ENCODE results near the gene PLSCR3.

PLSCR3 gene

GRCh38 chr17:7394452-7395191 is at the start of gene PLSCR3:
Gene PLSCR3, minus strand, starts transcription at chr17:7394525. Its CDS starts 415 bp downstream, at chr17:7394110.
- peak; percentile 93 for DNase-seq

DNA sequence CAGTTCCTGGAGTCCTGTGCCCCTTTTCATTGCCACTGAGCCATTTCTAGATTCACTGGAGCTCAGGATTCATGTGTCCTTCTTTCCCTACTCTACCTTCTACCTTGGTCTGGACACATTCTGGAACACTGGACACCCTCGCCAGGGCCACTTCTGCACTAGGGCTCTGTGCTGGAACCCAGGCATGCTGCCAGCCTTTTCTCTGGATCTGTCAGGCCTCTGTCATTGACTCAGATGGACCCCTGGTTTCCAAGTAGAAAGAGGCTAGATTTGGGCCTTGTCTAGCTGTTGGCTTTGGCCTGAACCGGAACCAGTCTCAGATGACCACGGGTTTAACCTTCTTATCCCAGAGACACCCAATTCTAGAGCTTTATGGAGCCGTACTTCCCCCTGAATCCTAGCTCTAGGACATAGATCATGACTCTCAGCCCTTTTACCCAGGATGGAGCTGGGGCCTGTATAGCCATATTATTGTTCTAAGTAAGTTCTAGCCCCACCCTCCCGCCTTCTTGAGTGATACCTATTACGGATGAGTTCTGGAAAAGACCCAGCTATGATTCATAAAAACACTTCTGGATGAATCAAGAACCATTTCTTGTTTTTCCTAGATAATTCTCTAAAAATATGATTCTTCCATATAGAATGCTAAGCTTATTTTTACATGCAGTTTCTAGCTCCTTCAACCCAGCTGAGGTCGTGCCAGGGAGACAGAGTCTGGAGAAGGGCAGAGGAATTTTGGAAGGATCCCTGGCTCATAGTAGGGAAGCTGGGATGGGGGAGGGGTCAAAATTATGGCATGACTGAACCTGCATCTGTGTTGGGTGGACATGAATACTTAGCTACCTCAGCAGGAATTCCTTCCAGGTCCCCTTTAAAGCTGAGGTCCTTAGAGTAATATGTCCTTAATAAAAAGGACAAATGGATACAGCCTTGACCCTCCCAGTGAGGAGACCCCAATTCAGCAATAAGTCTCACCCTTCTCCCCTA is 49.5 kb upstream of the PLSCR3 start:
- DNase-seq: no peak

GRCh38 chr17:7442142-7442541 is 47.8 kb upstream of the PLSCR3 start:
- DNase-seq: no peak

DNA sequence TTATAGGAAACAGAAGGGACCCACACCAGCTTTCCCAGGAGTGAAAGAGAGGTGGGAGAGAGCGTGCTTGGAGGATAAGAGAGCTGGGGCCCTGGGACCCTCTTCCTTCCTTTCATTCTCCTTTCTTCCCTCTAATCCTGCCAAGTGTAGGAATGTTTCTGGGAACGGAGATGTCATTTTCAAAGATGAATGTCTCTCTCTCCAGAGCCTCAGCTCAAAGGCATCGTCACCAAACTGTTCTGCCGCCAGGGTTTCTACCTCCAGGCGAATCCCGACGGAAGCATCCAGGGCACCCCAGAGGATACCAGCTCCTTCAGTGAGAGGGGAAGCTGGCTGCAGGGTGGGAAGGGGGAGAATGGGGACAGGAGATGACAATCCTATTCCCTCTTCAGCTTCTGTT is 46.9 kb upstream of the PLSCR3 start:
- DNase-seq: no peak

DNA sequence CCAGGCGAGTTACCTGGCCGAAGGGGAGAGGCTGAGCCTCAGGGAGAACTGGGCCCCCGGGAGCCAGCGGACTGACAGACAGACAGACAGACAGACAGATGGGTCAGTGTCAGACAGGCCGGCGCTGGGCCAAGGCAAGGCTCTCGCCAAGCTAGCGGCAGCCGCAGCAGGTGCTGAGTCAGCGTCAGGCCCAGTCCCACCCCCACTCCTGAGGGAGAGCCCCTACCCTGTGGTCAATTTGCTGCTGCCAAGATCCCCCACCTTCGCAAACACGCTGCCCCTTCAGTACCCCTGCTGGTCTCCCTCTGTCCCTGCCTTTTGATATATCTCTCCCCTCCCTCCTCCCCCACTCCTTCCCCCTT is 46.5 kb upstream of the PLSCR3 start:
- DNase-seq: no peak

- DNase-seq: peak; percentile 93
These were observed 45.9 kb upstream of the PLSCR3 start for GRCh38 chr17:7440113-7440833.

- DNase-seq: peak; percentile 35
These were observed 45.3 kb upstream of the PLSCR3 start, which contains the start of gene FGF11 for GRCh38 chr17:7439462-7440112. Gene FGF11, plus strand, starts transcription at chr17:7439512. Its CDS starts 109 bp downstream, at chr17:7439621.

GRCh38 chr17:7438656-7439460 is 44.5 kb upstream of the PLSCR3 start:
- no peak for DNase-seq

DNA sequence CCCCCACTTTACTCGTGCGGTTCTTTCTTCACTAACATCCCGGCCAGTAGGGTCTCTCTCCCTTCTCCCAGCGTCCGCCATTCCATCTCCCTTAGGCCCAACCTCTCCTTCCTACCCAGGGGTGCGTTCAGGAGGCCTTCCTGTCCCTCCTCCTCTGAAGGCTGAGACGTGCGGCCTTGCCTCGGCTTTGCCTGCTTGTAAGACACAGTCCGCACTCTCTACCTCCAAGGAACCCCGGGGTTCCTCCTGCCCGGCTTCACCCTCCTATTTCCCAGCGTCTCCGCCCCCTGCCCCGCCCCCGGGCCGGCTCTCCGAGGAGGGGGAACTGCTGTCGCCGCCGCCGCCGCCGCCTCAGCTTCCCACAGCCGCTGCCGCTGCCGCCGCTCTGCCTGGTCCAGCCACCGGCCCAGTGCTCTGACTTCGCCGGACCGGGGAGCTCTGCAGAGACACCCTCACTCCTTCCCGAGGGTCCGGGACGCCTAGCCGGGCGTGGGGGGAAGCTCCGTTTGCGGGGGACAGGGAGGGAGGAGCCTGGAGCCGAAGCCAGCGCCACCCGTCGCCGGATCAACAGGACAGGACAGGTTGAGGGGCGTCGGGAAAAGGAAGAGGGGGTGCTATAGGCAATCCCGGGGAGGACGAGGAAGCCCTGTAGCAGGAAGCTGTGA is 43.8 kb upstream of the PLSCR3 start:
- peak; percentile 79 for DNase-seq

- DNase-seq: no peak
These were observed 43.1 kb upstream of the PLSCR3 start for GRCh38 chr17:7437369-7437863.

GRCh38 chr17:7436556-7437368 is 42.4 kb upstream of the PLSCR3 start:
- peak; percentile 91 for DNase-seq

GRCh38 chr17:7435676-7436555 is 41.6 kb upstream of the PLSCR3 start:
- DNase-seq: peak; percentile 65

GRCh38 chr17:7432296-7432695 is 38.0 kb upstream of the PLSCR3 start:
- no peak for DNase-seq

GRCh38 chr17:7431231-7431630 is 36.9 kb upstream of the PLSCR3 start:
- DNase-seq: no peak

GRCh38 chr17:7429722-7430121 is 35.4 kb upstream of the PLSCR3 start:
- no peak for DNase-seq

DNA sequence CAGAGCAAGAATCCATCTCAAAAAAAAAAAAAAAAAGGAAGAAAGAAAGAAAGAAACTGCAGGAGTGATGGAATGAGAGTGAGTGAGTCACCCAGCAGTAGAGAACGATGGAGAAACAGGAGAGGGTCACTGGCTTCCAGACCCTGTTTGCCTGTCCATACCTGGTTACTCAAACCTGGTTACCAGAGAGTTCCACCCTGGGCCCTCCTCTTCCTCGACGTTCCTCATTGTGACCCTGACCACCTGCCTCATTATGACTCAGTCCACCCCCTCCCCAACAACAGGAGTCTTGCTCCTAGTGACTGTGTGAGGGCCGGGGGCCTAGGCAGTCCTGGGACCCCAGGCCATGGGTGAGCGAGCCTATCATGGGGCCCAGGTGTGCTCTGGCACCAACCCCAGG is 34.2 kb upstream of the PLSCR3 start, which contains the start of gene SPEM3:
Gene SPEM3 (plus strand): TSS at position 301 of the 400 bp plus-strand sequence. CDS start 46 bp downstream, at position 347.
- DNase-seq: no peak

- no peak for DNase-seq
These were observed 33.2 kb upstream of the PLSCR3 start for GRCh38 chr17:7427549-7427948.

DNA sequence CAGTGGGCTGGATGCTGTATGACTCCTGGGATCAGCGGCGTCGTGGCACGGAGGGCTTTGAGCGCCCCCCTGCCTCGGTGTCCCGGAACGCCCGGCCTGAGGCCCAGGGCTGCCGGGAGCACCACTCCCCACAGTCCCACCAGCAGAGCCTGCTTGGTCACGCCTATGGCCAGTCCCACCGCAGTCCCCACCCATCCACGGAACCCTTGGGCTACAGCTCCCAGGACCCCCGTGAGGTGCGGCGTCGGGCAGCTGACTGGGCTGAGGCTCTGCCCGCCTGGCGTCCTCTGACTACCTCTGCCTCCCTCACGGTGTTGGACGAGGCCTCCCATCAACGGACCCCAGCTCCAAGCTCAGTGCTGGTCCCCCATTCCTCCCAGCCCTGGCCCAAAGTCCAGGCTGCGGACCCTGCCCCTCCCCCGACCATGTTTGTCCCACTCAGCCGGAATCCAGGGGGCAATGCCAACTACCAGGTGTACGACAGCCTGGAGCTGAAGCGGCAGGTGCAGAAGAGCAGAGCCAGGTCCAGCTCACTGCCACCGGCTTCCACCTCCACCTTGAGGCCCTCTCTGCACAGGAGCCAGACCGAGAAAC is 32.7 kb upstream of the PLSCR3 start:
- no peak for DNase-seq
